ENCODE results near the gene TDRD10. TPM values are rescaled to one million over a fixed set of nuclear protein-coding genes. Genes with fewer than 3 reads are reported as not detected.
"Not testable (repeated sequence)": the region's sequence is repeated elsewhere in the genome, so short reads cannot be mapped to it uniquely, and the experiment has no call there.

TDRD10 gene
- total RNA-seq, 8 experiments from 2014 or later = 0.17 to 2.6 (median 0.92) TPM; not detected in 1

DNA sequence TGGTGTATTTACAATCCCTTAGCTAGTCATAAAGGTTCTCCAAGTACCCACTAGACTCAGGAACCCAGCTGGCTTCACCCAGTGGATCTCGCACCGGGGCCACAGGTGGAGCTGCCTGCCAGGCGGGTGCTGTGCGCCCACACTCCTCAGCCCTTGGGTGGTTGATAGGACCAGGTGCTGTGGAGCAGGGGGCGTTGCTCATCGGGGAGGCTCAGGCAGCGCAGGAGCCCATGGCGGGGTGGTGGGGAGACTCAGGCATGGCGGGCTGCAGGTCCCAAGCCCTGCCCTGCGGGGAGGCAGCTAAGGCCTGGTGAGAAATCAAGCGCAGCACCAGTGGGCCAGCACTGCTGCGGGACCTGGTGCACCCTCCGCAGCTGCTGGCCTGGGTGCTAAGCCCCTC is 29.9 kb downstream of the TDRD10 start:
- in situ Hi-C loops (cut with MboI; ENCODE audit: low pct_unique_long_range_greater_than_20kb in 2 of 9, low sequenced_read_pairs in 9 of 9, unreplicated experiment in 9 of 9); ATAC-seq (replicated peaks in 6 of 8); H3K4me3 ChIP-seq; H3K27ac ChIP-seq; H3K4me1 ChIP-seq (replicated peaks in 1 of 2): not testable (repeated sequence)
- 100% methylated on average over 8 of the region's 13 CpGs; no CpG with 5 or more reads in 9 of the 10 experiments for WGBS, 10 experiments

DNA sequence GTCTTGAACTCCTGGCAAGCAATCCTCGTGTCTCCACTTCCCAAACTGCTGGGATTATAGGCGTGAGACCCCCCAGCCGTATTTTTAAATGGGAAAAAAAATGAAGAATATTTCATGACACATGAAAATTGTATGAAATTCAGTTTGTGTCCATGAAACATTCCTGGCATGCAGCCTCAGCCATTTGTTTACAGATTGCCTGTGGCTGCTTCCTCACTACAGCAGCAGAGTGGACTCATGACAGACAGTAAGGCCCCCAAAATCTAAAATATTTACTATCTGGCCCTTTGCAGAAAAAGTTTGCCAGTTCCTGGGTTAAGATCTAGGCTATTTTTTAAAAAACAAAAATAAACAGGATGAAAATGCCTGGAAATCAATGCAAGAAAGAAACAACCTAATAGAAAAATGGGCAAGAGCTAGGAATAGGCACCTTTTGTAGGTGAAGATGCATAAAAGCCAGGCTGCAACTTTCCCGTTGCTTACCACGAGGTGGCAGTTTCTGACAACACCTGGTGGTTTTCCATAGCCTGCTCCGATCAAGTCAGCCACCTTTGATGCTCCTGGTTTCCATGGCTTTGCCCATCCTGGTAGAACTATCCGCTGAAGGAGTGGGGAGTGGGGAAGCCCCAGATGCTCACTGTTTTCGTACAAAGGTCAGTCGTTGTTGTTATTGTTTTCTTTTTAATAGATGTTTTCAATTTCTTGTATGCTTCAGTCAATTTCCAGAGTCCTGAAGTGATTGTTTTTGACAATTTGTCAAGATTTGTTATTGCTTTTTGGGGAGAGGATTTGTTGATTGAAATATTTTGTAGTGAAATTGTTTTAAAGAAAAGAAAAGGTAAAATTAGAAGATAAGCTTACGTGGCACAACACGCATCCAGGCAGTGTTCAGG is 32.2 kb downstream of the TDRD10 start:
- Histone ChIP-seq H3K4me3 (no peak overlapping the region), H3K4me1 (replicated peaks in 1 of 2) (no peaks in the 10 kb centered on the region), H3K27ac (no peak overlapping the region)
- in situ Hi-C loops (cut with MboI; ENCODE audit: low pct_unique_long_range_greater_than_20kb in 2 of 9, low sequenced_read_pairs in 9 of 9, unreplicated experiment in 9 of 9) = no loop called here
- 31 to 58% (median 43%) methylated on average over 4 to 11 of the region's 11 CpGs for WGBS, 10 experiments
- ATAC-seq (replicated peaks in 6 of 8) = peak in 7 of 8 experiments; percentile 18 to 67 (median 49)

DNA sequence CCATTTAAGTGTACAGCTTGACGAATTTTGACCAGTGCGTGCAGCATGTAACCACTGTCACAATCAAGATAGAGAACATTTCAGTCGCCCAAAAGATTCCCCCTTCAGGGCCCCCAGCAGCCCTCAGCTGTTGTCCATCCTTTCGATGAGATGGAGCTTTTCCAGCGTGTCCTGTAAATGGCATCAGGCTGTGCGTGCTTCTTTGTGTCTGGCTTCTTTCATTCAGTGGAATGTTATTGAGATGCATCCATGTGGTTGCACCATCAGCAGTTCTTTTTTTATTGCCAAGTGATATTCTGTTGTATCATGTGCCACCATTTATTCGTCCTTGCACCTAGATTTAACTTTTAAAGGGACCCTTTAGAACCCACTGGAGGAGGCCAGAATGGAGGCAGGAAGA is 34.6 kb downstream of the TDRD10 start:
- H3K4me3 ChIP-seq = no peak overlapping the region
- 12 to 100% (median 63%) methylated on average over 1 to 7 of the region's 7 CpGs; no CpG with 5 or more reads in 1 of the 10 experiments for whole genome bisulfite sequencing, 10 experiments
- H3K4me1 ChIP-seq (replicated peaks in 1 of 2) = no peaks in the 10 kb centered on the region
- no peak for ATAC-seq (replicated peaks in 6 of 8)
- in situ Hi-C loops (cut with MboI; ENCODE audit: low pct_unique_long_range_greater_than_20kb in 2 of 9, low sequenced_read_pairs in 9 of 9, unreplicated experiment in 9 of 9) = no loop called here
- no peak overlapping the region for H3K27ac ChIP-seq

DNA sequence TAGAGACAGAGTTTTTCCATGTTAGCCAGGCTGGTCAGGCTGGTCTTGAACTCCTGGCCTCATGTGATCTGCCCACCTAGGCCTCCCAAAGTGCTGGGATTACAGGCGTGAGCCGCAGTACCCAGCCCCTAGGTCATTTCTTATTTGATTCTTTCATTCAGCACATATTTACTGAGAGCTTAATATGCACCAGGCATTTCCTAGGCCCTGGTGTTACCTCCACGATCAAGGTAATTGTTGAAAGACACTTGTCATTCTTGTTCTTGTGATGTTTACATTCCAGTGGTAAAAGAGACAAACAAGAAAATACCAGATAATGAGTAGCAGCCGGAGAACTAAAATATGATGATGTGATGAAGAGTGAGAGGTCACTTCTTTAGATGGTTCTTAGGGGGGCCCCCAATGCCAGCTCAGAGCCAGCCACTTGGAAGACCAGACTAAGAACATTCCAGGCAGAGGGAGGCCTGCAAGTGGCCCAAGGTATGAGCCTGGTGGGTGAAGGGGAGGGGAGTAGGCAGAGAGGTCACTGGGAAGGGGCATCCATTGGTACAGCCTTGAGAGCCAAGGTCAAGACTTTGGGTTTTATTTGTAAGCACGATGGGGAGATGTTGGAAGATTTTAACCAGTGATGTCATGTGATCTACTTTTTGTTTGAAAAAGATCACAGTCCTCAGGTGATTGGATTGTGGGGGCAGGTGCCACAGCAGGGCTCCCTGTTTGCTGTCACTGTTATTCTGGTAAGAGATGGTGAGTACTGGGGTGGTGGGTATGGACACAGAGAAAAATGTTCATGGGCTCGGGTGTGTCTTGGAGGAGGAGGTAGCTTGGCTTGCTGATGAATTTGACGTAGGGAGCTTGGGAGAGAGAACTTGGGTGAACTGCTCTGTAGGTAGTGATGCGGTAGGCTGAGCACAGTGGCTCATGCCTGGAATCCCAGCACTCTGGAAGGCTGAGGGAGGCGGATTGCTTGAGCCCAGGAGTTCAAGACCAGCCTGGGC is 37.8 kb downstream of the TDRD10 start:
- 36 to 94% (median 88%) methylated on average over 2 to 9 of the region's 9 CpGs; no CpG with 5 or more reads in 1 of the 10 experiments for WGBS, 10 experiments
- Histone ChIP-seq H3K4me3 (no peak overlapping the region), H3K27ac (no peak overlapping the region), H3K4me1 (replicated peaks in 1 of 2) (no peaks in the 10 kb centered on the region)
- no peak for ATAC-seq (replicated peaks in 6 of 8)
- in situ Hi-C loops (cut with MboI; ENCODE audit: low pct_unique_long_range_greater_than_20kb in 2 of 9, low sequenced_read_pairs in 9 of 9, unreplicated experiment in 9 of 9) = loop anchor here in 1 of 9 experiments (5.0 kb wide), 1 partner anchor 52 kb away; no protein-coding TSS in a partner anchor

DNA sequence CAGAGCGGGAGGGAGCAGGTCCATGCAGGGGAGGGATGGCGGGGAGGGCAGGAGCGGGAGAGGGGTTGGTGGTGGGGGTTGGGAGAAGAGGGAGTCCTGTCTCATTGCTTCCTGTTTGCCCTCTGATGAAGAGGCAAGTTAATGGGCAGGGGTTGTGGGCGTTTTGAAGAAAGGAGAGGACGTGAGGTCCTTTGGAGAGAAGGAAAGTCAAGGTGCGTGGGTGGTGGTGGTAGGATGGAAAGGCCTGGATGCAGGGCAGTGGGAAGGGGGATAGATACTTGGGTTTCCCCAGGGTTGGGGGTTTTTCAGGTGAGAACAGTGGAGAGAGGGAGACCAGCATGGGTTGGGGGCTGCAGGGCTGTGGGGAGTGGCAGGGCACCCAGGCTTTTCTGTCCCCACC is 39.2 kb downstream of the TDRD10 start:
- in situ Hi-C loops (cut with MboI; ENCODE audit: low pct_unique_long_range_greater_than_20kb in 2 of 9, low sequenced_read_pairs in 9 of 9, unreplicated experiment in 9 of 9) = loop anchor here in 1 of 9 experiments (5.0 kb wide), 1 partner anchor 54 kb away; no protein-coding TSS in a partner anchor
- Histone ChIP-seq H3K27ac (no peak overlapping the region), H3K4me1 (replicated peaks in 1 of 2) (no peaks in the 10 kb centered on the region), H3K4me3 (no peak overlapping the region)
- ATAC-seq (replicated peaks in 6 of 8) = peak in 3 of 8 experiments; percentile 20 to 45 (median 30)
- WGBS, 10 experiments = 100% methylated on average over 1 of the region's 6 CpGs; no CpG with 5 or more reads in 9 of the 10 experiments

DNA sequence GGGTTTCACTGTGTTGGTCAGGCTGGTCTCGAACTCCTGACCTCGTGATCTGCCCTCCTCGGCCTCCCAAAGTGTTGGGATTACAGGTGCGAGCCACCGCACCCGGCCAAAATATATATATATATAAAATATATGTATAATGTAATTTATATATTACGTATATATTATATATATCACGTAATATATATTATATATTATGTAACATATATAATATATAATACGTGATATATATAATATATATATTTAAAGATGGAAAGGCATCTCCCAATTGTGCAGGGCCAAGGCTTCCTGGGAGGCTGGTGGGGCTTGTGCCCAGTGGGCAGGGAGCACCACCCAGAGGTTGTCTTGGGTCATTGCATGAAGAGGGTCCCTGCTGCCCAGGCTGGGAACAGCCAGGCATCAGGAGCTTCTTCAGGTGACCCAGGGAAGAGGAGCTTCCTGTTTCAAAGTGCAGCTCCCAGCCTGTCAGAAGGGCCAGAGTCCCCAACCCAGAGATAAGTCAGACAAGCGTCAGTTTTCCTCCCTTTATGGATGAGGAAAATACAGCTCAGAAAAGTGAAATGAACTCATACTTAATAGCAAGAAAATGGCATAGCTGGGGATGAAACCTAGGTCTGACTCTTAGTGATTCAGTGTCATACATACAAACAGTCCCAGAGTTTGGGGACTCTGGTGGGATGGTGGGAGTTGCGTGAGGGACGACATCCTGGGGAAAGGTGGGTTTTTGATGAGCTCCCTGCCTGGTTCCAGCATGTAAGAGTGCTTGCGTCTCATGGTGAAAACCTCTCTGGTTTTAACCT is 44.4 kb downstream of the TDRD10 start:
- Histone ChIP-seq H3K4me1 (replicated peaks in 1 of 2) (peaks cover 8 to 12% of the 10 kb centered on the region in 2 donors), H3K27ac (peak overlapping the region in 1 of 2 donors; percentile 31), H3K4me3 (no peak overlapping the region)
- in situ Hi-C loops (cut with MboI; ENCODE audit: low pct_unique_long_range_greater_than_20kb in 2 of 9, low sequenced_read_pairs in 9 of 9, unreplicated experiment in 9 of 9) = no loop called here
- 0 to 100% (median 81%) methylated on average over 1 to 13 of the region's 13 CpGs; no CpG with 5 or more reads in 1 of the 10 experiments for WGBS, 10 experiments
- ATAC-seq (replicated peaks in 6 of 8) = peak; percentile 85 to 98 (median 91)

DNA sequence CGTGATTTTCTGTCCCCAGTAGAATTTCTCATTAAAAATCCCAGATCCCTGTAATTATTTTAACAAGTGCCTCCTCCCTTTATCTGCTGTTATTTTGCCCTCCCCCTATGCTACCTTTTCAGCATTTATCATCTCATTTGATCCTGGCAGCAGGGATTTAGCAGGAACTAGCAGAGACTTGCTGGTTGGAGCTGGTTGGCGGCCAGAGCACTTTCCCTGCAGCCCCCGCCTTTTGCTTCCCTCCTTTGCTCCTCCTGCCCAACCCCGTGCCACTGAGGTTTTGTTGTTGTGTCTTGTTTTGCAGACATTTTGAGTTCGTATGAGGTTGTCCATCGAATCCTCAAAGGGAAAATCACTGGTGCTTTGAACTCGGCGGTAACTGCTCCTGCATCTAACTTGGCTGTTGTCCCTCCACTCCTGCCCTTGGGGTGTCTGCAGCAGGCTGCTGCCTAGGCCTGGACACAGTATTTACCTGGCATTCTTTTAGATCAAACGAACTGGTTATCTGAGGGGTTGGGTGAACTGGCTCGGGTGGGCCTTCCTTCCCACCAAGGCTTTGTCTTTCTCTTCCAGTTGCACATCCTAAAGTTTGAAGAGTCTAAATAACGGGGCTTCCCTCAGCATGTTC is 45.2 kb downstream of the TDRD10 start:
- peak in 5 of 8 experiments; percentile 28 to 64 (median 50) for ATAC-seq (replicated peaks in 6 of 8)
- WGBS, 10 experiments = 40 to 100% (median 68%) methylated on average over 1 to 10 of the region's 11 CpGs; no CpG with 5 or more reads in 2 of the 10 experiments
- in situ Hi-C loops (cut with MboI; ENCODE audit: low pct_unique_long_range_greater_than_20kb in 2 of 9, low sequenced_read_pairs in 9 of 9, unreplicated experiment in 9 of 9) = no loop called here
- peaks cover 8 to 12% of the 10 kb centered on the region in 2 donors for H3K4me1 ChIP-seq (replicated peaks in 1 of 2)
- peak overlapping the region in 1 of 2 donors; percentile 31 for H3K27ac ChIP-seq
- no peak overlapping the region for H3K4me3 ChIP-seq

DNA sequence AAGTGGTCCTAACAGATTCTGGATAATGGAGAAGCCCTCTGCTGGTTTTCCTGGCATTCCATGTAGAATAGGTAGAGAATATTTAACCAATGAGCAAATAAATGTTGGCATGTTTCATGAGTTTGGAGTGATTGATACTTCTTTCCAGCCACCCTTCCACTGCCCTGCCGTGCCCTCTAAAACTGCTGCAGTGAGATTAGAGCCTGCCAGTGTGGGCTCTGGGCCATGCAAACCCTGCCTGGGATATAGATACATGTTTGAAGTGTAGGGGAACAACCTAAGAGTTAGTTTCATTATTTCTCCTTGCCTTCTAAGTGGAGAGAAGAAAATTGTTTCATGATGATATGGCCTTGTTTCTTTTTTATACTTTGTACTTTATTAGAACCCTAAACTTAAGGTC is 46.0 kb downstream of the TDRD10 start:
- Histone ChIP-seq H3K27ac (no peak overlapping the region), H3K4me3 (no peak overlapping the region), H3K4me1 (replicated peaks in 1 of 2) (peaks cover 8 to 12% of the 10 kb centered on the region in 2 donors)
- ATAC-seq (replicated peaks in 6 of 8) = no peak
- WGBS, 10 experiments = 0 to 79% (median 45%) methylated on average over 1 of the region's 1 CpG; no CpG with 5 or more reads in 2 of the 10 experiments
- in situ Hi-C loops (cut with MboI; ENCODE audit: low pct_unique_long_range_greater_than_20kb in 2 of 9, low sequenced_read_pairs in 9 of 9, unreplicated experiment in 9 of 9) = no loop called here

DNA sequence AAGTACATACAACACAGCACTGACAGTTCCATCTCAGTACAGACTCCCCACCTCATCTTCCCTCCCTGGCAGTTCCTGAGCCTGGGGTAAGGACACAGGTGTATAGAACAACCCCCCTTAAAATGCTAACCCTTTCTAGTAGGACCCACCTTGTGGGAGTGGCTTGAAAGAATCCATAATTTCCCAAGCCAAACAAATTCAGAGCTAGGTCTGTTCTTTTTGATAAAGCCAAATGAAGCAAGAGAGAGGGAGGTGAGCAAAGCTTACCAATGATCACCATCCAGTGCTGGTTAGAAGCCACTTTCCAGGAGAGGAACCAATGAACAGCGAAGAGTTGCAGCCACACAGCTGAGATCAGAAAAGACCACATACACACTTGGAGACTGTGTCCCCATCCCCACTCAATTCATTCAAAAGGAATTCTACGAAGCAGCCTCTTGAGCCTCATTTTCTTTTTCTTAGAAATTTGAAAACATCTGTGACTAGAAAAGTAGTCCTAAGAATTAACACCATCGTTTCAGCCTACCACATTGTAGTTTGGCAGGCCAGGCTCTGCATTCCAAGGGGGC is 47.3 kb downstream of the TDRD10 start:
- Histone ChIP-seq H3K4me3 (no peak overlapping the region), H3K4me1 (replicated peaks in 1 of 2) (peaks cover 8 to 12% of the 10 kb centered on the region in 2 donors), H3K27ac (no peak overlapping the region)
- in situ Hi-C loops (cut with MboI; ENCODE audit: low pct_unique_long_range_greater_than_20kb in 2 of 9, low sequenced_read_pairs in 9 of 9, unreplicated experiment in 9 of 9) = no loop called here
- ATAC-seq (replicated peaks in 6 of 8) = no peak
- WGBS, 10 experiments = 88 to 100% (median 100%) methylated on average over 1 to 3 of the region's 3 CpGs; no CpG with 5 or more reads in 3 of the 10 experiments

DNA sequence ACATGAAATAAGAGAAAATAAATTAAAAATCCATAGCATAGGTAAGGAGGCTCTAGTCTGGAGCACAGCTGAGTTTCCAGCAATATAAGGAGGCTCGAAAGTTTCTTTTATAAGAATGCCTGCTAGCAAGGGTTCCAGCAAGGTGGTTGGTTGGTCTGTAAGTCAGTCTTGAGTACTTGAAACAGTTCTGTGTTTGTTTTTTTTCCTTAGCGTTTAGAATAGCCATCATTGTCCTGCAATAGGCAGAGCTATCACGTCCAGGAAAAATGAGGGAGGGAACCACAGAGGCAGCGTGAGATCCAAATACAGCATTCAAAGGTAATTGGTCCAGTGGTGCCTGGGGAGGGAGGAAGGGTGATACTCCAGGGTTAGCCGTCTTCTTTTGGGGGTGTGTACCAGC is 48.1 kb downstream of the TDRD10 start:
- Histone ChIP-seq H3K27ac (no peak overlapping the region), H3K4me1 (replicated peaks in 1 of 2) (peaks cover 8 to 12% of the 10 kb centered on the region in 2 donors), H3K4me3 (no peak overlapping the region)
- 46 to 97% (median 80%) methylated on average over 1 to 5 of the region's 5 CpGs; no CpG with 5 or more reads in 2 of the 10 experiments for WGBS, 10 experiments
- no peak for ATAC-seq (replicated peaks in 6 of 8)
- in situ Hi-C loops (cut with MboI; ENCODE audit: low pct_unique_long_range_greater_than_20kb in 2 of 9, low sequenced_read_pairs in 9 of 9, unreplicated experiment in 9 of 9) = loop anchor here in 3 of 9 experiments (25.0 kb wide), 1 partner anchor 512 kb away; the partner anchor contains the start of genes ADAM15 (in 3 of the 3) and EFNA4 (in 3 of the 3)

DNA sequence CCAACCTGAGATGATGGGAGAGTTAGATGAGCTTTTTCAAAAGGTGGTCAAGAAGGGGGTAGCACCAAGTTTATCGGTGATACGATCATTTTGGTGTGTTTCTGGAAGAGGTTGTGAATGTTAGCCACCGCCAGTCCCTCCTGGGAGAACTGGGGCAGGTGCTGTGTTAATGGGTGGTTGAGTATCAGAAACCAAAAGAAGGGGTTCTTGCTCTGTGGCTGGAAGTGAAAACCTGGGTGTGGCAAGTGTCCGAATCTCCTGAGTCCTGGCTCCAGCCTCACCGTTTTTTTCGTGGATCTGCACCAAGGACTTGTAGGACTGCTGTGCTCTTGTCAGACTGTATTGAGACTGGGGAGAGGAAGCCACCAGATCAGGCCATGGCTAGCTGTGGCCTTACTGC is 48.6 kb downstream of the TDRD10 start:
- no peak for ATAC-seq (replicated peaks in 6 of 8)
- H3K4me1 ChIP-seq (replicated peaks in 1 of 2) = peaks cover 8 to 12% of the 10 kb centered on the region in 2 donors
- no peak overlapping the region for H3K27ac ChIP-seq
- 67 to 93% (median 77%) methylated on average over 2 to 6 of the region's 6 CpGs; no CpG with 5 or more reads in 3 of the 10 experiments for WGBS, 10 experiments
- in situ Hi-C loops (cut with MboI; ENCODE audit: low pct_unique_long_range_greater_than_20kb in 2 of 9, low sequenced_read_pairs in 9 of 9, unreplicated experiment in 9 of 9) = loop anchor here in 3 of 9 experiments (25.0 kb wide), 1 partner anchor 512 kb away; the partner anchor contains the start of genes ADAM15 (in 3 of the 3) and EFNA4 (in 3 of the 3)
- no peak overlapping the region for H3K4me3 ChIP-seq
